Activated CD4-positive, CD25-positive, alpha-beta regulatory T cell (primary cell): ENCODE data around the gene ZNF618.

Source experiments
- DNase-seq, 4 experiments: peaks; one replicate each; lab custom pipeline; 2025; lab: John Stamatoyannopoulos, UW

ZNF618 gene

GRCh38 chr9:113911850-113912557 lies 35.9 kb downstream of the ZNF618 start:
- no peak for DNase-seq

DNA sequence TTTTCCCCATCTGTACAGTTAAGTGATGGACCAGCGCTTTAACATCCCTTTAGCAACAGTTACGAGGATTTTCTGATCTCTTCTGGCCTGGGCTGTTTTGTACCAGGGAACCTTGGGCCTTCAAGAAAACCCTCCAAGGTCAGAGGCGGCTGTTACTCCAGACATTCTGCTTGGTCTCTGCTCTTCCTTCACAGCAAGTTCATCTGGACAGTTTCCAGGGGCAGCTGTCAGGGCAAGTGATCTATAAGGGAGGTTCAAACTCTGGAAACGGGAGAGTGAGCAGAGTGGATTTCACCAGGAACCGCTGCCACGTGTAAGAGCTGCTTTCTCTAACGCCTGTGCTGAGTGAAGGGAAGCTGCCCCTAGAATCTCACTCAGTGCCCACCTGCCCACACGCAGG lies 36.7 kb downstream of the ZNF618 start:
- no peak for DNase-seq

DNA sequence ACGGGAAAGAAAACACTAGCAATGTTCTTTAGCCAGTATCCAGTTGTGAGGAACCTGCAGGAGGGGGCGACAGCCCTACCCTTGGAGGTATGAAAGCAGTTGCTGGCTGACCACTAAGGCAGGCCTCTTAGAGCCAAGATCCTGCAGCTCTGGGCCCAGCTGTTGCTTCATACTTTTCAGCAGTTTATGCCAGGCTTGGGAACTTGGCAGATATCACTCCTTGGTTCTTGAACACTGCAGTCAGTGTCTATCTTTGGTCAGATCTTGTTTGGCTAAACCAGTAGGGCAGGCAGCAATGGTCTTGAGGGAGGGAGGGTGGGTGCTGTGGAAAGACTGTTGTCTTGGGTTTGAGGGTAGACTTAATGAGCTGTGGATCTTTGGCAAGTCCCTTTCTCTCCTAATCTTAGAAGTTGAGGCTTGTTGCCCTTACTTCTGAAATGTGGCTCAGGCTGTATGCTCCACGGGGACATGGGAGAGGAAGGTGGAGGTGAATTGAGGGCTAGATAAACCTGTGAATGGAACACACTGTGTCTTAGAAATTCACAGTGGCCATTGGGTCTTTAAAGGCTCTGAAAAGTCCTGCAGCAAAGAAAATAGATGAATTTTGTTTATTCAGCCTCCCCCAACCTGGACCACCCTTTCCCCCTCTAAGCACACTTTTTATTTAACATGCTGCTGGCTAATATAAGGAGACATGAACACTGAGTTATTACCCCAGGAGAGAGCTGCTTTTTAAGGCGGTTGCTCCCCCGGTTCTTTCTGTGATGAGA lies 37.5 kb downstream of the ZNF618 start:
- no peak for DNase-seq

GRCh38 chr9:113914517-113914916 lies 38.4 kb downstream of the ZNF618 start:
- DNase-seq = no peak

DNA sequence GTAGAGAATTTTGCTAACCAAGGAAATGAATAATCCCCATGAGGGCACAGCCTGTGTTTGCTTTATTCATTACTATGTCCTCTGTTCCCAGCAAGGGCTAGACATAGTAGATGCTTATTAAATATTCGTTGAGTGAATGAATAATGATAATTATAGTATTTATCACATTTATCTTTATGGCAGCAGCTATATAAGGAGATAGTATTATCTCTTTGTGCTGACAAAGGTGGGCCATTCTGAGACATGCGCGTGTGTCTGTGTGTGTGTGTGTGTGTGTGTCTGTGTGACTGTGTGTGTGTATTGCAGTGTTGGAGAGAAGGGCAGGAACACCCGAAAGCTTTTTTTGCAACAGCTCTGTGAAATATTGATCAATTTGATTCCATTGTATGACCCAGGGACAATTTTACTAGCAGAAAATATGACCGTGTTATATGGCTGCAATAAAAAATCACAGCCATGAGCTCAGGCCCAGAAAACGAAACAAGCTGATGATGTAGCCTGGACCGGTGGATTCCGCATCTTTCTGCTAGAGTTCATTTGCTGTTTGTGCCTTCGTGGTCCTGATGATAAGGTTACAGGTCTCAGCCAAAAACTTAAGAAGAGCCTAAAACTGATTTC lies 39.8 kb downstream of the ZNF618 start:
- DNase-seq = no peak

- DNase-seq = no peak
These were observed 40.8 kb downstream of the ZNF618 start for GRCh38 chr9:113916931-113917330.

- no peak for DNase-seq
These were observed 42.7 kb downstream of the ZNF618 start for GRCh38 chr9:113918697-113919350.

GRCh38 chr9:113919382-113919781 lies 43.3 kb downstream of the ZNF618 start:
- no peak for DNase-seq

- no peak for DNase-seq
These were observed 43.8 kb downstream of the ZNF618 start for GRCh38 chr9:113919871-113920270.

GRCh38 chr9:113920872-113921271 lies 44.8 kb downstream of the ZNF618 start:
- no peak for DNase-seq

GRCh38 chr9:113921396-113921925 lies 45.4 kb downstream of the ZNF618 start:
- no peak for DNase-seq

- DNase-seq = no peak
These were observed 46.1 kb downstream of the ZNF618 start for GRCh38 chr9:113922160-113922559.

DNA sequence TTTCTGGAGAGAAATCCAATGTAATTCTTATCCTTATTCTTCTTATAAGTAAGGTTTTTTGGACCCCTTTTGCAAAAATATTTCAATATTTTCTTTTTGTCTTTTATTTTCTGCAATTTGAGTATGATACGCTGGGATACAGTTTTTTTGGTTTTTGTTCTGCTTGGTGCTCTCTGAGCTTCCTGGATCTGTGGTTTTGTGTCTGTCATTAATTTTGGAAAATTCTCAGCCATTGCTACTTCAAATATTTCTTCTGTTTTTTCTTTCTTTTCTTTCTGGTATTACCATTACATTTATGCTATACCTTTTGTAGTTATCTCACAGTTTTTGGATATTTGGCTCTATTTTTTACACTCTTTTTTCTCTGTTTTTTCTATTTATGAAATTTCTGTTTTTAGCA lies 50.1 kb downstream of the ZNF618 start:
- DNase-seq = no peak

DNA sequence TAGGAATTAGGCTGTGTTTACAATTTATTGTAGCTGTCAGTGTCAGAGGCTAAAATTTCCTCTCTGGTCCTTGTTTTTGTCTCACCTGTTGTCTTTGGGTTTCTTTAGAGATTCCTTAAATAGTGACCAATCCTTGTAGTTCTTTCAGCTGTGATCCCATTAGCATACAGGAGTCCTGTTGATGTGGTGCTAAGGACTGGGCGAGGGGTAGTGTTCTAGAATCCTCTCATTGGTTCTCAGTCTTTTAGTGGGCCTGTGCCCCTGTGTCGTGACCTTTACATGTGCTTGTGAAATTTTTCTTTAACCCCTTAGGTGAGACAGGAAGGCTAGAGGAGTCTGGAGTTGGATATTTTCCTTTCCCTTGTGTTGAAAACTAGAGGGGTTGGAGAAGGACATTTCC lies 51.2 kb downstream of the ZNF618 start:
- DNase-seq = no peak

- no peak for DNase-seq
These were observed 52.2 kb downstream of the ZNF618 start for GRCh38 chr9:113928269-113928668.

GRCh38 chr9:113929634-113930389 lies 53.7 kb downstream of the ZNF618 start:
- DNase-seq = no peak

DNA sequence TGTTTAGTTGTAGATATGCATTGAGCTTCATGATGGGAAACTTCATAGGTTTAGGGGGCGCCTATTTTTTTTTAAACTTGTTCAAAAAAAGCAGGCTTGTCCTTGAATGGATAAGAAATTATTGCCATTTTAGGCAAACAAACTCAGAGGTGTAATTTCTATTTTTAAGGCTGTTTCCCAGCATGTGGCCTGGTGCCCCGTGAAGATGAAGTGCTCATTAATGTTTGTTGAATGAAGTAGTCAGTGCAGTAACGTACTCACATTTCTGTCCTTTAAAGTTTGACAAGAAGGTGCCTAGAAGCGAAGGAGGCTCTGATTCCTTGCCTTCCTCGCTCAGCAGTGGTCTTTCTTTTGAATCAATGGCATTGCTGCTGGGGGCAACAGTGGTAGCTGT lies 54.3 kb downstream of the ZNF618 start:
- no peak for DNase-seq

DNA sequence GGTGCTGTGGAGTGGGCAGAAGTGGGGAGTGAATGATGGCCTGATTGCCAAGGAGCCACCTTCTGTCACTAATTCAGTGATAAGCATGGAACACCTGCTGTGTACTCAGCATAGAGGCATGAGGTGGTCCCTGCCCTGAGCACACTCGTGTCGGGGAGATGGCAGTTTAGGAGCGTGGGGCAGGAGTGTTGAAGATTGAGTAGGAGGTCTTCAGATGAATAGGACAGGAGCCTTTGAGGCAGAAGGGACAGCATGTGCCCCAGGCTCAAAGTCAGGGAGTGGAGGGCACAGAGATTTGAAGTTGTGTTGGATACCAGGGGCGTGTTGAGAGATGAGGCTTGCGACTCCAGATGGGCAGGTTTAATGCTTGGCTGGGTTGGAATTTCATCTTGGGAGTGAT lies 55.0 kb downstream of the ZNF618 start:
- DNase-seq = no peak

- DNase-seq = no peak
These were observed 55.7 kb downstream of the ZNF618 start for GRCh38 chr9:113931777-113932176.

GRCh38 chr9:113932906-113933584 lies 56.9 kb downstream of the ZNF618 start:
- DNase-seq = no peak

GRCh38 chr9:113933671-113934070 lies 57.6 kb downstream of the ZNF618 start:
- DNase-seq = no peak
